Measurements from ENCODE around the gene HOXA5.

Gene HOXA5

GRCh38 chr7:27116031-27116961, 27.2 kb downstream of the HOXA5 start:
- DNase-seq = no peak

DNA sequence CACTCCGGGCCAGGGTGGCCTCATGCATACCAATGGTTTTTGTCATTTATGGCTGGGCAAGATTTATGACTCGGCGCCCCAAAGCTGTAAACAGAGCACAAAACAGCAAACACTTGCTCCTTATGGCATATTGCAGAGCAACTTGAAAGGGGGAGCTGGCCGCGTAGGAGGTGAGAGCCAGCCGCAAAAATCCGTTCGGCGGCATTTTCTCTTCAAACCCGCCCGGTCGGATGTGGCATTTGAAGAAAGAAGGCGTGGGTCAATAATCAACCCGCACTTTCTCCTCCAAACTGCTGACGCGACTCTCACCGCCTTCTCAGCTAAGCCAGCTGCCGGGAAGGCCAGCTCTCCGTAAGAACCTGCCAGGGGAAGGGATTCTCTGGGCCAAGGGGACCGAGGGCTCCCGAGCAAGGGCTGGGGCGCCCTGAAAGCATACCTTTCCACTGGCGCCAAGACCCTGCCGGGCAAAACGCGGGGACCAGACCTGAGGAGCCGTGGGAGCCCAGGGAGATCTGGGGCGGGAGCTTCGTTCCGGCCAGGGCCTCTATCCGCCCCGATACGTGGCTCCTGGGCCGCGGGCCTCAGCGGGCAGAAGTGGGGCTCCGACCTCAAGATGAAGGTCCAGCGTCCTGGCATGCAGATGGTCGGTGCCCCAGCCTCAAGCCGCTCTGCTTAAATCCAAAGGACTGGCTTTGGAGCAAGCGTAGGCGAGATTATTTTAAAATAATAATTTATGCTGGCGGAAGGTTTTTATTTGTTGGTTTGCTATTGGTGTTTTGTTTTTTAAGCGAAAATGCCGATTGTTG, 28.1 kb downstream of the HOXA5 start:
- DNase-seq = no peak

- DNase-seq = no peak
These were observed 28.6 kb downstream of the HOXA5 start for GRCh38 chr7:27114881-27115220.

DNA sequence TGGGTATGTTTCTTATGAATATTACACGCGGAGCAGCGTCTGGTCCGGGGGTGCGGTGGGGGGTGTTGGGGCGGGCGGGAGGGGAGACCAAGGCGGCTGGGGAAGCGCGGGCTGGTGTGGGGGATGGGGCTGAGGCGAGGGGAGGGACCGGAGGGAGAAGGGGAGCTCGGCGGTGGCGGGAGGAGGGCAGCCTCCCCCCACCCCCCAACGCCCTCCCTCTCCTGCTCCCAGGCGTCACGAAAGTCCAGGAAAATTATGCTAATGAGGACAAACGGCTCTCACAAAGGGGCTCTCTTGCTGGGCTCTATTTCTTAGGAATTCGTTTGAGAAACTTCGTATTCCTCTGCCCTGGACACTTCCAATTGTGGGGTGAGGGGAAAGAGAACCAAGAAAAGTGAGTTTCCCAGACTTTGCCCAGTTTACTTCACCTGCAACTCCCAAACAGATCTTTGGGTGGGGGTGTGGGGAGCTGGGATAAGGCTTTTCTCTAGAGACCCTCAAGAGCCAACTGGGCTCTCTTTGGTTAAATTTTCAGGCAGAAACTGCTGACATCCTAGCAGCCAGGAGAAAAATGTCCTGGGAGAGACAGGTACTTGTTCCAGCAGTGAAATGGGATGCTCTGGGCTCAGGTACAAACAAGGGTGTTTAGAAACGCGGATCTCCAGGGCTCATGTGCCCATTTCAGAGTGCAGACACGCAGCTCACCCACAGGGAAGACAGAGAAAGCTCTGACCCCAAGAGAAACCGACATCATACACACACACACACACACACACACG, 29.3 kb downstream of the HOXA5 start:
- no peak for DNase-seq

- no peak for DNase-seq
These were observed 30.2 kb downstream of the HOXA5 start for GRCh38 chr7:27112955-27113949.

- DNase-seq = no peak
These were observed 31.1 kb downstream of the HOXA5 start for GRCh38 chr7:27112361-27112760.

DNA sequence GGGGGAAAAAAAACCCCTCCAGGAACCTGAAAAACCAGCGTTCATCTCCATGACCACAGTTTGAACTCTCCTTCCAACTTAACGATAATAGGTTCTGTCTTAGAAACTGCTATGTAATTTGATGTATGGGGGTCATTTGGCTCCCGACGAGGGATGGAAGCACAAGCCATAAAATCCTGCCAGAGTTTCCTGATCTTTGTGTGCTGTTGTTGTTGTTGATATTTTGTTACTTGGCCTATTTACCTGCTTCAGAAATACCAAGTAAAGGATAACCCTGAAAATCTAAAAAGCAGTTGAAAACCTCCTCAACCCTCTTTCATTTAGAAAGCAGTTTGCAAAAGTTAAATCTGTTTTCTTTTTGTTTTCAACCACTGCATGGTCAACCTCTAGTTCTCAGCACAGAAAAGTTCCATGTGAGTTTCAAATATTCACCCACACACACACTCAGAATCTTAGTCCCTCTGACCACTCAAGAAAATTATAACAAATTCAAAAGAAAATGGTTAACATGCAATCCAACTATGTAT, 31.7 kb downstream of the HOXA5 start:
- DNase-seq = no peak

GRCh38 chr7:27111042-27111750, 32.3 kb downstream of the HOXA5 start:
- DNase-seq = no peak

DNA sequence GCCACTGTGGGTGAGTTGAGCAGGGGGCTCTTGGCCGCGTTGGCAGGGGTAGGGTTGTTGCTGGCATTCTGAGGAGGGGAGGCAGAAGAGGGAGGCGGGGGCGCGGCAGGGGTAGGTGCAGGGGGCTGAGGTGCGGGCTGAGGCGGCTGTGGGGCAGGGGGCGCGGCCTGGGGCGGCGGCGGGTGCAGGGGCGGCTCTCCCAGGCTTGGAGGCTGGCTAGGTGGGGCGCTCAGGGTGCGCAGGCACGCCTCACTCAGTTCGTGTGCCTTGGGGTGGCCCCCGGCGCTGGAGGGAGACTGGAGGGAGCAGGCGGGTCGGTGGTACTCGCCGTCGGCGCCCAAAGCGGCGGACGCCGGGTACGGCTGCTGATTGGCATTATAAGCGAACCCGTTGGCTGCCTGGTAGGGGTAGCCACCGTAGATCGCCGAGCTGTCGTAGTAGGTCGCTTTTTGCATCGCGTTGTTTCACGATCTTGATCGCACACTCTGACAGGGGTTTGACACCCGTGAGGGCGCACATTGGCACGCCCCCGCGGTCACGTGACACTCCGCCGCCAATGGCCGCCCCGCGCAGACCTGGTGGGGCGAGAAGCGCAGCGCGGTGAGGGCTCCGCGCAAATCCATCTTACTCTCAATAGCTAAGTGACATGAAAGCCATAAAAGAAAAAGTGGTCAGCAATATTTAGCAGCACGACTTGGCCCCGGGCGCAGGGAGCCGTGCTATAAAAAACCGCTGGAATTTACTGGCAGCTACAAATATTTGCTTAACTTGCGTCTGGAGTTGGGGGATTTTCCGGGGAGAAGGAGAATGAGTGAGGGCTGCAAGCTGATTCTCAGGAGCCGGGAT, 33.1 kb downstream of the HOXA5 start:
- no peak for DNase-seq

- DNase-seq = no peak
These were observed 33.9 kb downstream of the HOXA5 start for GRCh38 chr7:27109466-27110185.

GRCh38 chr7:27108390-27109127, 34.9 kb downstream of the HOXA5 start:
- no peak for DNase-seq

DNA sequence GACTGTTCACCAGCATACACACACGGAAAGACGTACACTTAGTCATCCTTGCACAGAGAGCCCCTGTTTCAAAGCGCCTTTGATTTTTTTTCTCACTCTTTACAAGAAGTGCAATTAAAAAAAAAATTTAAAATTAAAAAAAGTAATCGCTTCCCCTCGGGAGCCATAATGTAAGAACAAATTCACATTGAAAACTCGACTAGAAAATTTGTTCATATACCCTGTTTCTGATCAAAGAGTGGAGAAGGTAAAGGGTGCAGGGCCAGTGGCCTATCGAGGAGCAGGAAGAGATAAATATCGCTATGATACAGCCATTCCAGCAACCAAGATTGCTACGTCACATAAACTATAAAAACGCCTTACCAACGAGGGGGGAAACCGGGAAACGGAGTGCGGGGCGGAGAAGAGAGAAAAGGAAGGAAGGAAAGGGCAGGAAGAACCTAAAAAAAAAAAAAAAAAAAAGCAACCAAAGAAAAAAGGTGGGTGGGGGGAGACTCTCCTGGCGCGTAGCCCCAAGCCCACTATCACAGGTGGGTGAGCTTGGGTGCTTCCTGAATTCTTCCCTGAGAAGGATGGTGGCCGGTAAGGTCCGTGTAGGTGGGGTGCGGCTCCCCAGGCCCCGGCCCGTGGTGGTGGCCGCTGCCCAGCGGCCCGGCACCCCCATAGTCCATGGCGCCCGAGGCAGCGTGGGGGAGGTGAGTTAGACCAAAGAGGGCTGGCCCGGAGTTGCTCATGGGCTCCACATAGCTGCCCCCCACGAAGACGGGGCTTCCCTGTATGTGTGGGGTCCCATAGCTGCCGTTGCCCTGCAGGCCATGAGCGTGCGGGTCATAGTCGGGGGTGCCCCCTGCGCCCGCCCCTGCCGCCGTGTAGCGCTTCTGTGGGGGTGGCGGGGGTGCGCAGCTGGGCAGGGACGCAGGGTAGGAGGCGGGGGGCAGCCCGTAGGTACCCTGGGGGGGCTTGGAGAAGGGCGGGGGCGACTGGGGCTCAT, 35.8 kb downstream of the HOXA5 start:
- DNase-seq = no peak

DNA sequence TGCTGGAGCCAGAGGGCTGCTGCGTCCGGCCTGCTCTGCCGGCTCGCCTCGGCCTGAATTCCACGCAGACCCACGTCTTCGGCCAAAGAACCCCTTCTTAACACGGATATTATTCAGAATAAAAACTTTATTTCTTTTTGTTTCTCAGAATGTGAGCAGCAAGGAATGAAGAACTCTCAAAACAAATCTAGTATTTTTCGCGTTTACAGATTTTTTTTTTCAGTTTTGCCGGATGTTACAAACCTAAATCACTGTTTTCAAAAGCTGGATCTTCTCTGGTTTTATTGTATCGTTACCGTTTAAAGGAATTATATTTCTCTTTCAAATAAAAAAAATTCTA, 36.6 kb downstream of the HOXA5 start:
- no peak for DNase-seq

- DNase-seq = no peak
These were observed 37.1 kb downstream of the HOXA5 start for GRCh38 chr7:27106181-27106900.

GRCh38 chr7:27105301-27106031, 38.0 kb downstream of the HOXA5 start:
- DNase-seq = no peak

Data from stimulated activated CD4-positive, alpha-beta T cell treated with anti-CD3 and anti-CD28 coated beads, Interleukin-12 subunit alpha, Interleukin-12 subunit beta, amount 100 ng/mL, for 4 hours (primary cell).